Upper lobe of right lung (tissue), 1 donor: ENCODE measurements around the gene P2RY6. TPM values are rescaled to one million over a fixed set of nuclear protein-coding genes. Genes with fewer than 3 reads are reported as not detected.

ENCODE experiments used
- ATAC-seq: fragments of 200-7000 bp; cut with Tn5 transposase; one replicate; pipeline ENCODE4 v1.9.1; 2020; ENCODE audit warnings: mild to moderate bottlenecking, moderate library complexity
- DNase-seq: peaks from one replicate; pipeline ENCODE4 v3.0.0-alpha.2; 2020
- H3K27ac ChIP-seq: fragments of 200-600 bp; one replicate; pipeline ENCODE4 v1.8.0; 2022
- H3K27me3 ChIP-seq: fragments of 200-600 bp; one replicate; pipeline ENCODE4 v1.8.0; 2022; ENCODE audit warnings: mild to moderate bottlenecking
- H3K36me3 ChIP-seq: fragments of 200-600 bp; one replicate; pipeline ENCODE4 v1.8.0; 2022
- H3K4me1 ChIP-seq: fragments of 200-600 bp; one replicate; pipeline ENCODE4 v1.8.0; 2022
- H3K4me3 ChIP-seq: fragments of 200-600 bp; one replicate; pipeline ENCODE4 v1.8.0; 2022; ENCODE audit warnings: mild to moderate bottlenecking
- H3K9me3 ChIP-seq: fragments of 200-600 bp; one replicate; pipeline ENCODE4 v1.8.0; 2022
- CTCF ChIP-seq: fragments of 200-600 bp; IDR thresholded peaks from one replicate; pipeline ENCODE4 v1.8.0; 2022; ENCODE audit warnings: antibody characterized with exemption
- intact Hi-C: fragments of 100-400 bp; cut with DNase I; formaldehyde crosslinking; loops from one replicate; pipeline ENCODE4 v1.11.0; 2022
- total RNA-seq: library from RNA; stranded (reverse); fragmentation: NEBNext Ultra II Directional; extraction: Animal tissue kit (Norgen Biotek cat#: 25700); gene quantifications from one replicate; pipeline ENCODE4 v1.2.1, GENCODE V29; 2021
- donor health status: DM: no; HTN: yes; CAD: no; lungs with severe emphysema.

Gene P2RY6
- total RNA-seq, 1 donor from 2014 or later = 3.2 TPM

- DNase-seq (no peak), ATAC-seq (no peak)
- peak overlapping the region; percentile 76 for H3K4me3 ChIP-seq
- TF ChIP-seq CTCF = no peak
- intact Hi-C loops = no loop called here
- no peaks in the 10 kb centered on the region for H3K27me3 ChIP-seq
- H3K36me3 ChIP-seq = no peaks in the 10 kb centered on the region
- H3K27ac ChIP-seq = peak overlapping the region; percentile 82
- no peaks in the 10 kb centered on the region for H3K9me3 ChIP-seq
- peaks cover 94% of the 10 kb centered on the region for H3K4me1 ChIP-seq
Observed at GRCh38 chr11:73316422-73316821, 44.3 kb downstream of the P2RY6 start.

GRCh38 chr11:73317373-73317772 is 45.2 kb downstream of the P2RY6 start:
- H3K4me3 ChIP-seq = no peak overlapping the region
- DNase-seq (peak; percentile 85), ATAC-seq (peak; percentile 35)
- H3K27ac ChIP-seq = peak overlapping the region; percentile 82
- intact Hi-C loops = no loop called here
- H3K9me3 ChIP-seq = no peaks in the 10 kb centered on the region
- H3K36me3 ChIP-seq = no peaks in the 10 kb centered on the region
- H3K4me1 ChIP-seq = peaks cover 99% of the 10 kb centered on the region
- H3K27me3 ChIP-seq = no peaks in the 10 kb centered on the region
- TF ChIP-seq CTCF = no peak

GRCh38 chr11:73317803-73318202 is 45.7 kb downstream of the P2RY6 start:
- Histone ChIP-seq H3K27me3 (no peaks in the 10 kb centered on the region), H3K4me1 (peaks cover 99% of the 10 kb centered on the region), H3K9me3 (no peaks in the 10 kb centered on the region), H3K36me3 (no peaks in the 10 kb centered on the region), H3K4me3 (no peak overlapping the region), H3K27ac (peak overlapping the region; percentile 82)
- TF ChIP-seq CTCF = no peak
- intact Hi-C loops = no loop called here
- ATAC-seq (no peak), DNase-seq (no peak)

DNA sequence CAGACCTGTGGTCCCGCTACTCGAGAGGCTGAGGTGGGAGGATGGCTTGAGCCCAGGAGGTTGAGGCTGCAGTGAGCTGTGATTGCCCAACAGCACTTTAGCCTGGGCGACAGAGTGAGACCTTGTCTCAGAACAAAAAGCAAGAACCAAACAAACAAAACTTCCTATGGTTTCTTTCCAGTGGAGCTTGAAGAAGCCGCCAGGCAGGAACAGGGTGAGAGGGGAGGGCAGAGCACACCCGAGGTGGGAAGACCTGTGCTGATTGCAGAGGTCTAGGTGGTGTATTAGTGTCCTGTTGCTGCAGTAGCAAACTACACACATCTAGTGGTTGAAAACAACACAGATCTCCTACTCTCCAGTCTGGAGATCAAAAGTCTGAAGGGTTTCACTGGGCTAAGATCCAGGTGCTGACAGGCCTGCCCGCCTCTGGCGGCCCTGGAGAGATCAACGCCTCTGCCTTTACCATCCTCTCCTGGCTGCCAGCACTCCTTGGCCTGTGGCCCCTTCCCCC is 46.4 kb downstream of the P2RY6 start:
- H3K27me3 ChIP-seq = no peaks in the 10 kb centered on the region
- peaks cover 99% of the 10 kb centered on the region for H3K4me1 ChIP-seq
- no peaks in the 10 kb centered on the region for H3K9me3 ChIP-seq
- H3K36me3 ChIP-seq = no peaks in the 10 kb centered on the region
- DNase-seq (no peak), ATAC-seq (peak; percentile 45)
- peak overlapping the region; percentile 82 for H3K27ac ChIP-seq
- TF ChIP-seq CTCF = no peak
- intact Hi-C loops = no loop called here
- H3K4me3 ChIP-seq = no peak overlapping the region

DNA sequence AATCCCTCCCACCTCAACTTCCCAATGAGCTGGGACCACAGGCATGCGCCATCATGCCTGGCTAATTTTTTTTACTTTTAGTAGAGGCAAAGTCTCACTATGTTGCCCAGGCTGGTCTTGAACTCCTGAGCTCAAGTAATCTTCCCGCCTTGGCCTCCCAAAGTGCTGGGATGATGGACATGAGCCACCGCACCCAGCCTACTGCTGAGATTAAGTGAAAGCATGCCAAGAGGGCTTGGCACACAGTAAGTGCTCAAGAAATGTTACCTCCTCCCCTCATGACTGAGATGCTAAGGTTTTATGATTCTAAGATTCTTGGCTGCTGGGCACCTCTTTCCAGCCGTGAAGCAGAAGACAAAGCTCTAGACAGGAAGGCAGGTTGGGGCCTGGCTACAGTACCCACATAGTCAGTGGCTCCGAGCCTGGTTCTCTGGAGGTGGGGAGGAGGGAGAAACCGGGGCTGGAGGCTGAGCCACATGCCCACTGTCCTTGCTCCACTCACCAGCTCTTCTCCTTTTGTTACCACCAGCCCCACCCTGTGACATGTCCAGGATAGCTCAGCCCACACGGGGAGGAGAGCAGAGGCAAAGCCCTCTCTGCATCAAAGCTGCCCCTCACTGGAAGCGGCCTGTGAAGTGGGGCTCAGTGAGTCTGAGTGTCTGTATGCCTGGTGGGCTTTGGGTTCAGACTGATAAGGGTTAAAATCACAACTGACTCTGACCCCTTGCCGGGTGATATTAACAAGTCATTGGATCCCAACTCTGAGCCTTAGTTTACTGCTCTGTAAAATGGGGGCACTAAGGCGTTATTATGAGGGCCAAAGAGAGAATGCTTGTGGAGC is 48.8 kb downstream of the P2RY6 start:
- no peaks in the 10 kb centered on the region for H3K9me3 ChIP-seq
- DNase-seq = no peak
- H3K4me3 ChIP-seq = no peak overlapping the region
- H3K27ac ChIP-seq = peak overlapping the region; percentile 63
- H3K36me3 ChIP-seq = no peaks in the 10 kb centered on the region
- no peaks in the 10 kb centered on the region for H3K27me3 ChIP-seq
- peaks cover 90% of the 10 kb centered on the region for H3K4me1 ChIP-seq
- intact Hi-C loops = no loop called here
- no peak for TF ChIP-seq CTCF
- ATAC-seq = peak; percentile 31
